ENCODE data around the gene KIFC3. TPM values are rescaled to one million over a fixed set of nuclear protein-coding genes. Genes with fewer than 3 reads are reported as not detected.
"Not testable (repeated sequence)": the region's sequence is repeated elsewhere in the genome, so short reads cannot be mapped to it uniquely, and the experiment has no call there.

KIFC3 gene
- total RNA-seq, 6 donors from 2014 or later = 82.6 to 340 (median 110) TPM

DNA sequence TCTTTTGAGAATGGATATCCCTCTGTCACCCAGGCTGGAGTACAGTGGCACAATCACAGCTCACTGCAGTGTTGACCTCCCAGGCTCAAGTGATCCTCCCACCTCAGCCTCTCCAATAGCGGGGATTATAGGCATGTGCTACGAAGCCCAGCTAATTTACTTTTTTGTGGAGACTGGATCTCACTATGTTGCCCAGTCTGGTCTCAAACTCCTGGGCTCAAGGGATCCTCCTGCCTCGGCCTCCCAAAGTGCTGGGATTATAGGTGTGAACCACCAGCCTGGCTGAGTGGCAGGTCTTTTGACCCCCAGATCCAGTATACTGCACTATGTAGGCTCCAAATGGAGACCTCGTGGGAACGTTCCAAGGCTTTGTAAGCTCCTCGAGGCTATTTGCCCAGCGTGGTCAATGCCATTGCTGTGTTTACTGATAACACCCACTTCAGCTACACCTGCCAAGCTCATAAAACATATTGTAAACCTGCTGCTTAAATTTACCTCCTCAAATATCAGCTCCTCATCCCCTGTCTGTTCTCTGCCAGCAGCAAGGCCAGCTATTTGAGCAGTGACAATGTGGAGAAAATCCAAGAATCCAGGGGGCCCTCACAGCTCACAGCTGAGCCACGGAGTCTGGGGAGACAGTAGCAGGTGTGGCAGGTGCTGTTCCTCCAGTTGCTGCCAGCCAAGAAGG, 16.2 kb upstream of the KIFC3 start:
- no peaks in the 10 kb centered on the region for H3K36me3 ChIP-seq
- peaks cover 13 to 16% (median 14%) of the 10 kb centered on the region in 4 donors for H3K4me1 ChIP-seq
- no peak for ATAC-seq (ENCODE audit: low FRiP score in 2 of 2)
- H3K4me3 ChIP-seq = no peak overlapping the region
- no peaks in the 10 kb centered on the region for H3K9me3 ChIP-seq
- no peaks in the 10 kb centered on the region for H3K27me3 ChIP-seq
- no peak for DNase-seq
- no peak overlapping the region for H3K27ac ChIP-seq
- 73 to 76% methylated on average over 8 of the region's 8 CpGs for WGBS, 2 donors
- no peak for TF ChIP-seq POLR2AphosphoS5 (IDR thresholded peaks at IDR 0.05)
- TF ChIP-seq POLR2A (IDR thresholded peaks at IDR 0.05) = no peak
- TF ChIP-seq EP300 (IDR thresholded peaks at IDR 0.05) = no peak
- TF ChIP-seq, protein P1, sequence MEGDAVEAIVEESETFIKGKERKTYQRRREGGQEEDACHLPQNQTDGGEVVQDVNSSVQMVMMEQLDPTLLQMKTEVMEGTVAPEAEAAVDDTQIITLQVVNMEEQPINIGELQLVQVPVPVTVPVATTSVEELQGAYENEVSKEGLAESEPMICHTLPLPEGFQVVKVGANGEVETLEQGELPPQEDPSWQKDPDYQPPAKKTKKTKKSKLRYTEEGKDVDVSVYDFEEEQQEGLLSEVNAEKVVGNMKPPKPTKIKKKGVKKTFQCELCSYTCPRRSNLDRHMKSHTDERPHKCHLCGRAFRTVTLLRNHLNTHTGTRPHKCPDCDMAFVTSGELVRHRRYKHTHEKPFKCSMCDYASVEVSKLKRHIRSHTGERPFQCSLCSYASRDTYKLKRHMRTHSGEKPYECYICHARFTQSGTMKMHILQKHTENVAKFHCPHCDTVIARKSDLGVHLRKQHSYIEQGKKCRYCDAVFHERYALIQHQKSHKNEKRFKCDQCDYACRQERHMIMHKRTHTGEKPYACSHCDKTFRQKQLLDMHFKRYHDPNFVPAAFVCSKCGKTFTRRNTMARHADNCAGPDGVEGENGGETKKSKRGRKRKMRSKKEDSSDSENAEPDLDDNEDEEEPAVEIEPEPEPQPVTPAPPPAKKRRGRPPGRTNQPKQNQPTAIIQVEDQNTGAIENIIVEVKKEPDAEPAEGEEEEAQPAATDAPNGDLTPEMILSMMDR (IDR thresholded peaks at IDR 0.05) = no peak

DNA sequence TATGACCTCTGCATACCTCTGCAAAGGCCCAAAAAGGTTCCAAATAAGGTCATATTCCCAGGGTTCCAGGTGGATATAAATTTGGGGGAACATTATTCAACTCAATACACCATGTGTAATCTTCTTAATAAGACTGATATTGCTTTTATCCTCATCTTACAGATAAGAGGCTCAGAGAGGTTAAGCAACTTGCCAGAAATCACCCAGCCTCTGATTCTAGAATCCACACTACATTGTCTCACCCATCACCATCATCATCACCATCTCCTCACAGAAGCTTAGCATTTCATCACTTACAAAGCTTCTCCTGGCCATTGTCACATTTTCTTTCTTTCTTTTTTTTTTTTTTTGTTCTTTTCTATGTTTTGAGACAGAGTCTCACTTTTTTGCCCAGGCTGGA, 15.4 kb upstream of the KIFC3 start:
- no peaks in the 10 kb centered on the region for H3K36me3 ChIP-seq
- no peak overlapping the region for H3K27ac ChIP-seq
- no peak for ATAC-seq (ENCODE audit: low FRiP score in 2 of 2)
- no peak for TF ChIP-seq POLR2A (IDR thresholded peaks at IDR 0.05)
- no peak overlapping the region for H3K4me3 ChIP-seq
- no peak for DNase-seq
- no peaks in the 10 kb centered on the region for H3K27me3 ChIP-seq
- peaks cover 13 to 16% (median 14%) of the 10 kb centered on the region in 4 donors for H3K4me1 ChIP-seq
- no peaks in the 10 kb centered on the region for H3K9me3 ChIP-seq

DNA sequence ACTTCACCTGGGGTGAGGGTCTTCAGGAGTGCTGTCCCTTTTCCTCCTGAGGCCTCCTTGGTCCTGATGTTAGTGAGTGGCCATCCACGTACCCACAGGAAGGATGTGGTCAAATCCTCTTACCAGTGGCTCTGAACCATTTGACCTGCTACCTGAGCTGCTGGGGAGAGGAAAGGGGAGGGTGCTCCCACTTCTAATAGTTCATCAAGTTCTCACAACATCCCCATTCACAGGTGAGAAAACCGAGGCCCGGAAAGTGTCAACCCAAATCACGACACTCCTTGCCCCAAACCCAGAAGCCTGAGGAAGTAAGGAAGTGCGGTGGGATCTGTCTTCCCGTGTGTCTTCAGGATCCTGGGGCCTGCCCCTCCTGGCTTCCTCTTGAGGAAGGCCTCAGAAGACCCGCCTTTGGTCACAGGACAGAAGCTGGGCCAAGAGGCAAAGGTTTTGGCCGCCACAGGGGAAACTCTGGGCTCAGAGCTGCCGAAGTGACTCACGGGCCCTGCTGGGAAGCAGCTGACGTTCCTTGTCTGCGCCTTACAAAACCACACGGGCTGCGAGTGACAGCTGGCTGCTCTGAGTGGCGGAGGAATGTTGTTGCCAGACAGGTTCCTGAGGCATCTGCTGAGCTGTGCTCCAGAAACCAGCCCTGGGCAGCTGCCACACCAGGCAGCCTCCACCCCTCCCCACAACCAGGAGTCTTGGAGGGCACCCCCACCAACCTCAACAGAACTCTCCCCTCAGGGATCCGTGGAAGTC, 13.9 kb upstream of the KIFC3 start:
- 20 to 39% methylated on average over 8 to 16 of the region's 16 CpGs for WGBS, 2 donors
- TF ChIP-seq EP300 (IDR thresholded peaks at IDR 0.05) (peak in 2 of 4 donors; percentile 73 to 94), POLR2A (IDR thresholded peaks at IDR 0.05) (peak in 1 of 4 donors; percentile 65), POLR2AphosphoS5 (IDR thresholded peaks at IDR 0.05) (peak; percentile 90 to 94)
- TF ChIP-seq, protein P1 (IDR thresholded peaks at IDR 0.05) = no peak

DNA sequence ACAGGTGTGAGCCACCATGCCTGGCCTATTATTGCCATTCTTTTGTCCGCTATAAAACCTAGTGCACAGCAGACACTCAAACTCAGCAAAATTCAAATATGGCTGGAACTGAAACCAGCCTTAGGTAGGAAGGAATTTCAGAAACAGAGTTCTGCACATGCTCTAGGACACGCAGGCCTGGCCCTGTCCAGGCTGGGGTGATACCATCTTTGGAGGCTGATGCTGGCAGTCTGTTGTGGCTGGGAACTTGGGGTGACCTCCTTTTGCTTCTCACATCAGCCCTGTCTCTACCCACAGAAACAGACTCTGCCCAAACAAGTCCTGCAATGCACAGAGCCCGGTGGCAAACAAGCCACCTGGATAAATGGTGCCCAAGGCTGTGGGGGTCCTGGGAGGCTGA, 12.6 kb upstream of the KIFC3 start:
- DNase-seq = no peak
- TF ChIP-seq EP300 (IDR thresholded peaks at IDR 0.05) (no peak), POLR2A (IDR thresholded peaks at IDR 0.05) (no peak), POLR2AphosphoS5 (IDR thresholded peaks at IDR 0.05) (no peak)
- TF ChIP-seq, protein P1 (IDR thresholded peaks at IDR 0.05) = no peak
- Histone ChIP-seq H3K27ac (peak overlapping the region in 2 of 4 donors; percentile 12 to 86), H3K36me3 (no peaks in the 10 kb centered on the region), H3K4me3 (no peak overlapping the region), H3K27me3 (no peaks in the 10 kb centered on the region), H3K4me1 (peaks cover 25 to 33% (median 25%) of the 10 kb centered on the region in 4 donors), H3K9me3 (no peaks in the 10 kb centered on the region)
- ATAC-seq (ENCODE audit: low FRiP score in 2 of 2) = no peak
- WGBS, 2 donors = 92% methylated on average over 2 to 3 of the region's 3 CpGs

More for the DNA sequence above, 13.9 kb upstream of the KIFC3 start:
- H3K9me3 ChIP-seq = no peaks in the 10 kb centered on the region
- peak overlapping the region; percentile 73 to 86 (median 81) for H3K27ac ChIP-seq
- ATAC-seq (ENCODE audit: low FRiP score in 2 of 2) (peak; percentile 94 to 95), DNase-seq (peak; percentile 67 to 96)
- H3K4me1 ChIP-seq = peaks cover 13 to 20% (median 14%) of the 10 kb centered on the region in 4 donors
- no peaks in the 10 kb centered on the region for H3K27me3 ChIP-seq
- no peak overlapping the region for H3K4me3 ChIP-seq
- H3K36me3 ChIP-seq = no peaks in the 10 kb centered on the region

DNA sequence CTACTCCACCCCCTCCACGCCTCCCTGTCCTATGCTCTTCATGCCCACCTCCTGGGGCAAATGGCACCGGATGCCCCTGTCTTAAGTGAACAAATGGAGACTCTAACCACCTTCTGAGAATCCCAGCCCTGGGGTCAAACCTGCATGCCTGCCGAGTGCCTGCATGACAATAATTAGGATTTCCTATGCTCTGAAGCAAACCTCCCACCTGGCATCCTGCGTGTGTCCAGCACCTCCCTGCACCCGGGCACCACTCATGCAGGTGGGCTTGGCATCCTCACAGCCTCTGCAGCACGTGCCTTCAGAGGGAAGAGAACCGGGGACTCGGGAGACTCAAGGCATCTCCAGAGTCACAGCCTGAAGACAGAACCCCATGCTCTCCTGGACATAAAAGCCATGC, 11.2 kb upstream of the KIFC3 start:
- Histone ChIP-seq H3K36me3 (no peaks in the 10 kb centered on the region), H3K4me3 (no peak overlapping the region), H3K27ac (no peak overlapping the region), H3K9me3 (no peaks in the 10 kb centered on the region), H3K4me1 (peaks cover 34 to 46% (median 36%) of the 10 kb centered on the region in 4 donors), H3K27me3 (no peaks in the 10 kb centered on the region)
- TF ChIP-seq POLR2A (IDR thresholded peaks at IDR 0.05) (no peak), POLR2AphosphoS5 (IDR thresholded peaks at IDR 0.05) (no peak), EP300 (IDR thresholded peaks at IDR 0.05) (no peak)
- TF ChIP-seq, protein P1 (IDR thresholded peaks at IDR 0.05) = no peak
- DNase-seq = no peak
- 76 to 92% methylated on average over 5 to 8 of the region's 8 CpGs for WGBS, 2 donors
- ATAC-seq (ENCODE audit: low FRiP score in 2 of 2) = no peak

DNA sequence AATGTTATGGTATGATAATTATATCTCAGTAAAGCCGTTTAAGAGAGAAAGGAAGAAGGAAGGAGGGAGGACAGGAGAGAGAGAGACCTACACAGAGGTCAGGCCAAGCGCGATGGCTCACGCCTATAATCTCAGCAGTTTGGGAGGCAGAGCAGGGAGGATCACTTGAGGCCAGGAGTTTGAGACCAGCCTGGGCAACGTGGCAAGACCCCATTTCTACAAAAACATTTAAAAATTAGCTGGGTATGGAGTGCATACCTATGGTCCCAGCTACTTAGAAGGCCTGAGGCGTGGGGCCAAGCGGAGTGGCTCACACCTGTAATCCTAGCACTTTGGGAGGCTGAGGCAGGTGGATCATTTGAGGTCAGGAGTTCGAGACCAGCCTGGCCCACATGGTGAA, 9.0 kb upstream of the KIFC3 start:
- not testable (repeated sequence) for H3K36me3 ChIP-seq; ATAC-seq (ENCODE audit: low FRiP score in 2 of 2); H3K27me3 ChIP-seq; DNase-seq; H3K4me3 ChIP-seq; H3K9me3 ChIP-seq
- Histone ChIP-seq H3K4me1 (peaks cover 32 to 54% (median 44%) of the 10 kb centered on the region in 4 donors), H3K27ac (peak overlapping the region; percentile 34 to 87 (median 80))
- 85 to 89% methylated on average over 8 of the region's 8 CpGs for WGBS, 2 donors
